H1 (cell line): Measurements from ENCODE around the gene C5. TPM values are rescaled to one million over a fixed set of nuclear protein-coding genes. Genes with fewer than 3 reads are reported as not detected.
A peak's percentile ranks its signal among the peaks of the same experiment; 100 is the strongest.

Source experiments
- CHD7 ChIP-seq: fragments of 300-600 bp; sonication (generic); IDR thresholded peaks from 2 replicates; pipeline ENCODE4 v1.7.1; 2012; ENCODE audit warnings: low read length, moderate library complexity, mild to moderate bottlenecking, inconsistent platforms; ENCODE audit not compliant: insufficient replicate concordance
- HDAC6 ChIP-seq: IDR thresholded peaks from one replicate; pipeline ENCODE4 v1.7.1; 2012; ENCODE audit warnings: low read depth, mild to moderate bottlenecking, inconsistent platforms, low read length, moderate library complexity
- RAD21 ChIP-seq, 2 experiments: IDR thresholded peaks in 1 of 2; conservative IDR thresholded peaks in 1 of 2; 2 replicates each; pipeline ENCODE4 v1.6.1; 2011; ENCODE audit warnings: low read depth in 2 of 2, low read length in 2 of 2, improper control_type of control experiment in 1 of 2, inconsistent platforms in 1 of 2, mild to moderate bottlenecking in 1 of 2, moderate library complexity in 1 of 2
- polyA plus RNA-seq, 7 experiments: library from polyadenylated mRNA; depleted of rRNA in 3 of 7; stranded (reverse) in 5 of 7; unstranded in 2 of 7; fragments of >200 nt in 5 of 7; fragments of 200-250 nt in 2 of 7; gene quantifications; 1 replicate in 5 of 7; 2 replicates in 1 of 7; 4 replicates in 1 of 7; pipeline versions ENCODE4 v1.2.1 to v1.2.3, GENCODE V29; 2011 to 2013; ENCODE audit warnings: missing spikeins in 2 of 7, mixed read lengths in 2 of 7
- total RNA-seq: library from RNA; stranded (reverse); fragmentation: NEBNext Ultra II Directional; extraction: Animal tissue kit (Norgen Biotek cat#: 25700); gene quantifications from 2 replicates; pipeline ENCODE4 v1.2.1, GENCODE V29; 2021

The C5 gene
- total and polyA plus RNA-seq, 2 of the 8 experiments (the other 6 are each of a cell fraction or from before 2014, with no cell fraction given): 0.24 to 0.35 TPM

- TF ChIP-seq HDAC6: no peak
- TF ChIP-seq CHD7: no peak
- TF ChIP-seq RAD21 (IDR thresholded peaks at IDR 0.05 in 1 of 2, conservative IDR thresholded peaks at IDR 0.05 in 1 of 2; ENCODE audit: low read depth in 2 of 2, low read length in 2 of 2): peak; percentile 70 to 78
- TF ChIP-seq, all 59 proteins: peak for 2
Measured at GRCh38 chr9:120985819-120986222, 64.3 kb downstream of the C5 start (continued).
